GM19467 (cell line): ENCODE measurements around the gene CCDC127.
"Not testable (repeated sequence)": the region's sequence is repeated elsewhere in the genome, so short reads cannot be mapped to it uniquely, and the experiment has no call there.

Experiments
- ATAC-seq: cut with Tn5 transposase; IDR thresholded peaks from one replicate; pipeline ENCODE4 v1.9.1; 2021; ENCODE audit warnings: mild to moderate bottlenecking, moderate library complexity; ENCODE audit not compliant: unreplicated experiment

CCDC127 gene

GRCh38 chr5:204462-204861 is 13.5 kb downstream of the CCDC127 start:
- ATAC-seq: no peak

- no peak for ATAC-seq
Measured at GRCh38 chr5:204001-204400, 14.0 kb downstream of the CCDC127 start.

DNA sequence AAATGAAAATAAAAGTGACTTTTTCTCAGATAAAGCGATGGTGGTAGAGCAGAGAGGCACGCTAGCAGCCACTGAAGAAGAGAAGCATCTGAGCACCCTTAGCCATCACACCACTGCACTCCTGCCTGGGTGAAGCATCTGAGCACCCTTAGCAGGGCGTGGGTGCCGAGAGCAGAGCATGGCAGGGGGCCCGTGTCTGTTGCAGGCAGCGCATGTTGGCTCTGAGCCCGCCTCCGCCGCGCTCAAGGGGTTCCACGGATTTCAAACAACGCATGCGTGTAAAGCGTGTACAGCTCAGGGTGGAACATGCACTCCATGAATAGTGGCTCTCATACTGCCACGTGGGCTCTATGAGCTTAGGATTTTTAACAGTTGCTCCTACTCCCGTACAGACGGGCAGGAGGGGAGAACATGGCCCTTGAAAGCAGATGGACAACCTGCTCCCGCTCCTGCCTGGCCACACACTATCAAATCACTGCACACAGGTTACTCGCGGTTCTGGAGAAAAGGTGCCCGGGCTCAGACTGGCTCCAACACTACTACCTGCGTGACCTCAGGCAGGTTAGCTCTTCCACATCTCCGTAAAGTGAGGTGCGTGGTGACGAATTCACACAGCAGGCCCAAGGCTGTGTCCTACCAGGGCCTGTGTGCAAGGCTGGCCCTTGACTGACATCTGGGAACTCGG is 14.6 kb downstream of the CCDC127 start:
- no peak for ATAC-seq

- ATAC-seq: no peak
Measured at GRCh38 chr5:201672-202071, 16.3 kb downstream of the CCDC127 start.

DNA sequence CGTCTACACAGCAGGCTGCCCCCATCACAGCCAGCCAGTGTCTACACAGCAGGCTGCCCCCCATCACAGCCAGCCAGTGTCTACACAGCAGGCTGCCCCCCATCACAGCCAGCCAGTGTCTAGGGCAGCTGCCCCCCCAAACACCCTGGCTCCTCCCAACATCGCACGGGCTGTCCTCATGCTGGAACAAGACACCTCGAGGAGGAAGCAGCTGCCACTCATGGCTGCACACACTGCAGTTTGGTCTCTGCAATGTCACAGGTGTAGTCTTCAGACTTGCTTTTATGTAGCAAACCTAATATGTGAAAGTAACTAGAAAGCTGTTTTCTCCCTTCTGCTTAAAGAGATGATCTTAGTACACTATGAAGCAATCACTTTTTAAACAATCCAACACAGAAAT is 17.0 kb downstream of the CCDC127 start:
- ATAC-seq: no peak

- no peak for ATAC-seq
Measured at GRCh38 chr5:199950-200645, 17.9 kb downstream of the CCDC127 start.

DNA sequence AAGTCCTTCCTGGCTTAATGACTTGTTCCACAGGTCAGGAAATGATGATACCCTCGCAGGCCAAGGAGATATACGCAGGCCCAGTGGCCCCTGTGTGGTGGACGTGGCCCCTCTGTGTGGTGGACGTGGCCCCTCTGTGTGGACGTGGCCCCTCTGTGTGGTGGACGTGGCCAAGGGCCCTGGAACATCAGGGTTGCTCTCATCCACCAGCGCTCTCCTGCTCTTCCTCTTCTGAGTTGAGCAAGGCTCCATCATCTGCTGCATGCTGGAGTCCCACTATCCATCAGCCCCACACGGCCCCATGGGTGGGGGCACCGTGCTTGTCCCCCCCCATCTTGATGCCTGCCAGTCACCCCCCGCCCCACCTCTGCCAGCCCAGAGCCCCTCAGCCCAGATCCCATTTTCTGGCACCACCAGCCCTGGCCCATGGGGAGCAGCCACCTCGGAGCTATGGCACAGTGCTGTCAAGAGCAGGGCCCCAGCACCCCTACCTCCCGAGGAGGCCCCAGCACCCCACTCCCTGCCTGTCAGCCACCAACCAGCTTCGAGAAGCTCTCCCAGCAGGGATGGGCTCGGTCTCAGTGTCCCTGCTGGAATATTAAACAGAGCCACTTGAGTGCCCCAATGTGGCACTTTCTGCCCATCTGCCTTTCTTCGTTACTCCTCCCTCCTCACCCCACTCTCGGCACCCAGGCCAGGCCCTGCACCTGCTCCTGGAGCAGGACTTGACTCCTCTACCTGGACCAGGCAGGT is 18.6 kb downstream of the CCDC127 start:
- ATAC-seq: no peak

GRCh38 chr5:198516-199196 is 19.3 kb downstream of the CCDC127 start:
- no peak for ATAC-seq

DNA sequence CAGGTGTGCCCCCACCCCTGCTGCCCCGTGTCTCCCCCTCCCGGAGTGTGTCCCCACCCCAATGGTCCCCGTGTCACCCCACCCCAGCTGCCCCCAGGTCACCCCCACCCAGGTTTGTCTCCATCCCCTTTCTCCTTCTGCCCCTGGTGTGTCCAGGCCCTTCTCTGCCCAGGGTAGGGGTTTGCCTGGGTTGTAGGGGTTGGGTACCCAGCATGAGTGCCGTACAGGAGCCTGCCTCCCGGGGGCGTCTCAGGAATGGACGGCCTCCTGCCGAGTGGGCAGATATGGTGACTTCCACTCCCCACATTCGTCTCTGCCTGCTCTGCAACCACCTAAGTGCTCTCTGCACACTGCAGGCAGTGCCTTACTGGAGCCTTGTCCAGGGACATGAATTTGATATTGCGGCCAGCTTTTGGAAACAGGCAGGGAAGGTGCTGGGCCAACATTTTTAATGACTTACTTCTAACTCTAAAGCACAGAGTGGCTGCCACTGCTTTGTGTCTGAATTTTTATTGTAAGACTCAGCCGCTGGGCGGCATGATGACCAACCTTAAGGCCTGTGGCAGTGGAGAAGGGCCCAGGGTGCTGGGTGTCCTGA is 20.0 kb downstream of the CCDC127 start:
- no peak for ATAC-seq

- ATAC-seq: not testable (repeated sequence)
Measured at GRCh38 chr5:197031-197430, 20.9 kb downstream of the CCDC127 start.

GRCh38 chr5:196350-196749 is 21.6 kb downstream of the CCDC127 start:
- no peak for ATAC-seq

- ATAC-seq: no peak
Measured at GRCh38 chr5:195401-196160, 22.4 kb downstream of the CCDC127 start.

DNA sequence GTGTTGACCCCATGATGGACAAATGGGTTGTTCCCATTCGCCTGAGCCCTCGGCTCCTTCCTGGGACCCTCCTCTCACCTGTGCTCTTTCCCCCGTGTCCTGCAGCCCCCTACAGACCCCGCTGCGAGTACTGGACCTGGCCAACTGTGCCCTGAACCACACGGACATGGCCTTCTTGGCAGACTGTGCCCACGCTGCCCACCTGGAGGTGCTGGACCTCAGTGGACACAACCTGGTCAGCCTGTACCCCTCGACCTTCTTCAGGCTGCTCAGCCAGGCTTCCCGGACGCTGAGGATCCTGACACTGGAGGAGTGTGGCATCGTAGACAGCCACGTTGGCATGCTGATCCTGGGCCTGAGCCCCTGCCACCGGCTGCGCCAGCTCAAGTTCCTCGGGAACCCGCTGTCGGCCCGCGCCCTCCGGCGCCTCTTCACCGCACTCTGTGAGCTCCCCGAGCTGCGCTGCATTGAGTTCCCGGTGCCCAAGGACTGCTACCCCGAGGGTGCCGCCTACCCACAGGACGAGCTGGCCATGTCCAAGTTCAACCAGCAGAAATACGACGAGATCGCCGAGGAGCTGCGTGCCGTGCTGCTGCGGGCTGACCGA is 23.2 kb downstream of the CCDC127 start:
- no peak for ATAC-seq

DNA sequence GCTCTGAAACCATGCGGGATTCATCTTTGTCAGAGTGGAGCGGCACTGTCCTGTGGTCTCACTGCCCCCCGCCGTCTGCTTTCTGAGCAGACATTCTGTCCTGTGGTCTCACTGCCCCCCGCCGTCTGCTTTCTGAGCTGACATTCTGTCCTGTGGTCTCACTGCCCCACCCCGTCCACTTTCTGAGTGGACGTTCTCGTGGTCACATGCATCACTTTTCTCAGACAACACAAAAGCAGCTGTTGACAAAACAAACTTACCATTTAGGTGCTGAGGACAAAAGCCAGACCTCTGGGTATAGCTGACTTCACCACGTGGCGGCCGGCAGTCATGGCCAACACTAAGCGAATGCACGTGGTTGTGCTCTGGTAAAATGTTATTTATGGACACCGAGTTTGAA is 23.9 kb downstream of the CCDC127 start:
- ATAC-seq: no peak

- no peak for ATAC-seq
Measured at GRCh38 chr5:192970-193831, 24.8 kb downstream of the CCDC127 start.

GRCh38 chr5:192691-192969 is 25.3 kb downstream of the CCDC127 start:
- no peak for ATAC-seq

DNA sequence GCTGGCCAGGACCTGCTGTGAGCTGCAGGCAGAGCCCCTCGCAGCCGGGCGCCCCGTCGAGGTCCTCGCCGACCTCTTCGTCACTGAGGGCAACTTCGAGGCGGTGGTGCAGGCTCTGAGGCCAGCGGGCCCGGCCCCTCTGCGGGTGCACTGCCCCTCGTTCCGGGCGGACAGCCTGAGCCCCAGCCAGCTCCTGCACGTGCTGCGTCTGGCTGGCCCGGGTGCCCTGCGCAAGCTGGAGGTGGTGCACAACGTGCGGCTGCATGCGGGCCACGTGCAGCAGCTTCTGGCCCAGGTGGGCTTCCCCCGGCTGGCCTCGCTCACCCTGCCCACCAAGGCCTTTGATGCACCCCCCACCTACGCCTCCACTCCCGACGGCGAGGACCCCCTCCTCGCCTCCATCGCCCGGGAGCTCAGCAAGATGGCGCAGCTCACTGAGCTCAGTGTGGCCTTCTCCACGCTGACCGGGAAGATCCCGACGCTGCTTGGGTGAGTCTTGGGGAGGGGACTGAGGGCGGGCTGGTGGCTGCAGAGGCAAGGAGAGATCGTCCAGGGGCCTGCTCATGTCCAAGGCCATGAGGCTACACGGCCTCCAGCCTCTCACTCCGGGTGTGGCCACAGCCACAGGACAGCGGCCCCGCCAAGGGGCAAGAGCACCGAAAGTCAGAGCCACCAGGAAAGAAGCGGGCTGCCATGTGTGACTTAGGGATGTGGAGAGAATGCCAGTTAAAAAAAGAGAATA is 25.8 kb downstream of the CCDC127 start:
- ATAC-seq: no peak
